ENCODE data around the gene NEK7.
"Not testable (repeated sequence)": the region's sequence is repeated elsewhere in the genome, so short reads cannot be mapped to it uniquely, and the experiment has no call there.

Gene NEK7

GRCh38 chr1:198174297-198174696, 17.5 kb downstream of the NEK7 start:
- DNase-seq: no peak

DNA sequence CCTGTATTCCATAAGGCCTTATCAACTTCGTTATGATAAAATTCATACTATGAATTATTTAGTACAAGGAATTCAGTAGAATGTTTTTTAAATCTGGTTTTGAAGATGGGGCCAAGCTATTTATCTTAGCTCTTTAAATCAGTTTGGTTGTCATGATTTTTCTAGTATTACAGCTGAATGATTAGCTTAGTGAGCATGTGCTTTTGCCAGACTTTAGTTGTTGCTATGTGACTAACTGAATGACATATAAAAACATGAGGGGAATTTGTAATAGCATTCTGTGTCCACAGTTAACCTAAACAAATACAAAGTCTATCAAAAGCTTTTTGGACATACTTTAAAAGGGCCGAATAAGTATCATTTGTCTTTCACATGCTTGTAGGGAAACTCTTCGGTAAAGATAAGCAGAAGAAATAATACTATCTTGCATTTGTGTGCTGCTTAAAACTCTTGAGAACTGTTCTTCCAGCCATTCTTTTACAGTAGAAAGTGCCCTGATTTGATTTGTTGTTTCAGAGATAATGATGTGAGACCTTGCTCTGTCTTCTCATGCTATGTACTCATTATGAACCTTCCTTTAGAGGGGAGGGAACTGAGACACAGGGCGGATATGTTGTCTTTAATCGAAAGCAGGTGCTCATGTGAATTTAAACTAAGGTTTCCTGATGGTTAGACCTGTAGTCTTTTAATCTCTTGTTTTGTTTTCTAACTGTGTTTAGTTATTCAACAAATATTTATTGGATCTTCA, 18.8 kb downstream of the NEK7 start:
- DNase-seq: no peak

DNA sequence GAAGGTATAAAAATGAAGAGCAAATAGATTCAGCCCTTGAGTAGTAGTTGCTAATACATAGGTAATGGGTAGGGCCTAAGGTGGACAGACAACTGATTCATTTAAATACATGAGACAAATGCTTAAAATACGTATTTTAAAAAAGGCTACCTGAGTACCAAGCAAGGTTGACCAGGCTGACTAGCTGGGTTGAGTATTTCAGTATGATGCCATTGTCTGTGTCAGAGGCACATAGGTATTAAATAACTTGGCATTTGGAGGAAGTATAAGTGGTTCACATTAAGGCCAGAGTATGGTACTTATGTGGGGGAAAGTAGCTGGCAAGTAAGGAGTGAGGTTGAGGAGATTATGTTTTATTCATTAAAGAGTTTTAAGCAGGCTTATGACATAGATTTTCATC, 19.4 kb downstream of the NEK7 start:
- no peak for DNase-seq

- no peak for DNase-seq
Observed at GRCh38 chr1:198177546-198177945, 20.7 kb downstream of the NEK7 start.

DNA sequence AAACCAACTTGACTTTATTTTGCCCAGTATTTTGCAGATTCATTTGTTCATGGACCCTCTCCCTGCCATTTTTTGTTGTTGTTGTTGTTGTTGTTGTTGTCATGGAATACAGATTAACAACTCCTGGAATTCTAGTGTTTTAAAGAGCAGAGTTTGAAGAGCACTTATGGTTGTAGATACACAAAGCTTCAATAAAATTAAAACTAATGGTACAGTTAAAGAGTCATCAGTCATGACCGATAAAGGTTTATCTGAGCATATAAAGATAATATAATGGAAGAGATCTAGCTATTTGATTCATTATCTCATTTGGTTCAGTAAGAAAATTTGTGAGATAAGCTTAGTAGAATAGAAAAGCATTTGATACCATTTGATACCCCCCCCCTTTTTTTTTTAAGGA, 21.8 kb downstream of the NEK7 start:
- no peak for DNase-seq

DNA sequence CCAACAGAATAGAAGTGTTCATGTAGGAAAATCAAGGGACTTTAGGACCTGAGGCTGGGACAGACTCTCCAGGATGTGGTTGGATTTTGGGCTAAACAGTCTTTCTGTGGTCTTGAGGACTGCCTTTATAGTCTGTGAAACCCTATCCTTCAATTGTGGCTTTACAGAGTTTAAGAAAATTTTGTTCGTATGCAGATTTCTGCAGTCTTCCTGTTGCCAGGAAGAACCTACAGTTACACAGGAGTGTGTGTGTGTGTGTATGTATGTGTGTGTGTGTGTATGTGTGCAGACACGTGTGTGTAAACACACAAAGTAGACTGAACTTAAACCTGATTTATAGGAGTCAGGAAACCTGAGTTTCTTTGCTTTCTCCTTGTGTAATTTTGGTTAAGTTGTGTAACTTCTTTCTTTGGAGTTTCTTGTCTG, 22.8 kb downstream of the NEK7 start:
- no peak for DNase-seq

DNA sequence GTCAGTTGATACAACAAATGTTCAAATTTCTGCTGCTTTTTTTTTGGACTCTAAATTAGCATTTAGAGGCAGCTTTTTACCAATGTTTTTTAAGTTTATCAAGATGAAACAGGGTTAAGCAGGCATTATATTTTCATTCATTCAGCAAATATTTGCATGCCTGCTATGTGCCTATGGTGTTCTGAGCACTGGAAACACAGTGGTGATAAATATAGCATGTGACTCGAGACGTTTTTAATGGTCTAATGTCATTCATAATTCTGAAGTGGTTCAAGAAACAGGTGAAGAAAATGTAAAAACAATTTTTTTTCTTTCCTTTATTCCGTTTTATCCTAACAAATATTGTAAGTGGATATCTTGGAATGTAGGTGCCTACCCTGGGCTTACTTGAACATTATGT, 26.8 kb downstream of the NEK7 start:
- DNase-seq: no peak

- DNase-seq: no peak
Observed at GRCh38 chr1:198184516-198184915, 27.7 kb downstream of the NEK7 start.

DNA sequence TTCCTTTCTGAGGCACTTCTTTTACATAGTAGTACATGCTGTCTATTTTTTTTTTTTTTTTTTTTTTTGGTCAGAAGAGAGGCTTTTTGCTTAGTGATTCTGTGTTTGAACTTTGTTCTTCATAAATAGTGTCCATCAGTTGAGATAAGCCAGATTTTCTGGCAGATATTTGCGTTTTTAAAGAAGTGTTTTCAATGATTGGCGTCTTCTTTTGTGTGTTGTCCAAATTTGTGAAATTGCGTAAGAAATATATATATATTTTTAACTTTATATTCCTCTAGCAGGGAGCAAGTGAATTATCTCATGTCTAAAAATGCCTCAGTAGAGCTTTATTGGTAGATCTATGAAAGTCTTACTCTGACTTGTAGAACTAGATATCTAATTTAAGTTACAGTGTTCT, 28.3 kb downstream of the NEK7 start:
- DNase-seq: no peak

DNA sequence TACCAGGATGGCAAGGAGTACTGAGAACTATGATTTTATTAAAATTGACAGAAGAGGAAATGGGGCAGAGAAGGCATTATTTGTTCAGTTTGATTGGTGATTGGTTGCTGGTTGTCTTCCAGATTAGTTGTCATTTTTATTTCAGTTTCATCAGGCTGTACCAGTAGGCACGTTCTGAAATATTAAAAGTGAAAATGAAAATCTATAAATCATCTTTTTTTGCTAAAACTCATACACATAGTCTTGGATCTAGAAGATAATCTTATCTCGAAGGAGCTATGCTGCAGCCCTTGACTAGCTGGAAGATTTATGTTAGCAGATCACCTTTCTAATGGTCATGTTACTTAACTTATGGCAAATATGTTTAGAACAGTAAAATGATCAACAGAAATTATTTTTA, 29.0 kb downstream of the NEK7 start:
- no peak for DNase-seq

DNA sequence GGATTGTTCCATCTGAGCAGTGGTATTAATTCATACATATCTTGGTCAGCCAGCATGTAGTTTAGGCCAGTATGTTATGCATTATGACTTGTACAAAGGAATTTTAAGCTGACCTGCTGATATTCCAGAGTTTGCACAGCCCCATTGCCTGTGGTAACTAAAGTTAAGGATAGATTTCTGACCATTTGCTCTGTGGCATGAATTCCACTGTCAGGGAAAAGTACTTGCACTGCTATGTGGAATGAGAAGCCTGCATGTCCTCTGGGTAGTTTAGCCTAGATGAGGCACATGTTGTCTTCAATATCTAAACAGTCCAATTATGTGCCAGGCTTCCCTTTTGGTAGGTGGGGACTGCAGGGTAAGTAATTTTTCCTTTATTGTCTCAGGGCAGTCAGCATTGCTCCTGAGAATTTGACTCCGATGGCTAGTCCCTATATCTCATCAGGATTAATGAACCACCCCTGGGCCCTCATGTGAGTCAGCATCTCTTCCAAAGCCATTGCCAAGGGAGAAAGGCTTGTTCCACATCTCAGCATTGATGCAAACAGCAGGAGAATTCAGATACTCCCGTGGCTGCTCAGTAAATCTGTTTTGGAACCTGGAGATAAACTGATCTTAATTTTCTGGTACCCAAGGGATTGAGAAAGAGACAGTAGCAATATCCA, 30.2 kb downstream of the NEK7 start:
- DNase-seq: no peak

GRCh38 chr1:198187973-198188588, 31.3 kb downstream of the NEK7 start:
- DNase-seq: no peak

GRCh38 chr1:198191117-198191516, 34.3 kb downstream of the NEK7 start:
- DNase-seq: no peak

- DNase-seq: not testable (repeated sequence)
Observed at GRCh38 chr1:198193871-198194270, 37.1 kb downstream of the NEK7 start.

GRCh38 chr1:198196630-198197029, 39.8 kb downstream of the NEK7 start:
- DNase-seq: no peak

DNA sequence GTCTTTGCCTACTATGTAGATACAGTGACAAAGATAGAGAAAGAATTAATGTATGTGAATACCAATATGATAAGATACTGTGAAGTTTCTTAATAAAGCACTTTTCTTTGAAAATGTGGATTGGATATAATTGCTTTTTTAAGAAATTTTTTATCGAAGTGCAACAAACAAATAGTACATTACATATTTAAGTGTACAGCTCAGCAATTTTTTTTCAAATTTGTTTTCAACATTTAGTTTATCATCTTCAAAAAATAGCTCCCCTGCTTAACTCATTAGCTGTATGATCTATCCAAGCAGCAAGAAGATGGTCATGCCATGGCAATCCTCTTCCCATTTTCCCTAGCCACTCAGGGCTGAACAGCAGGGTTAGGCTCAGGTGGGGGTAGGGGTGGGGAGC, 40.5 kb downstream of the NEK7 start:
- no peak for DNase-seq

DNA sequence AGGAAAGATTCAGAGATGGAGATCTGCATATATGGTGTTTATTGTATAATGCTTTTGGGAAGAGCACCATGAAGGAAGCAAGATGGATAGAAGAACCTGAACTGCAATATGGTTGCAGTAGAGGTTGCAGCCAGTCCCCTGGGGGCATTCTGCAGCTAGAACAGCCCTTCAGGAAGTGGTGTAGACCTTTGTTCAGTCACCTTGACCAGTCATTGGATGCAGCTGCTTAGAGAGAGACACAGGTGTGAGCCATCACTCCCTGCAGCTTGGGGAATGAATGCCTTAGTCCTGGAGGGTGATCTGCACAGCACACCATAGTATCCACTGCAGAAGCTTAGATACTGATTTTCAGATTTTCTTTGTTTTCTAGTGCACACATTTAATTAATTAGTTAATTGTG, 42.3 kb downstream of the NEK7 start:
- DNase-seq: no peak

- no peak for DNase-seq
Observed at GRCh38 chr1:198201956-198202784, 45.4 kb downstream of the NEK7 start.

DNA sequence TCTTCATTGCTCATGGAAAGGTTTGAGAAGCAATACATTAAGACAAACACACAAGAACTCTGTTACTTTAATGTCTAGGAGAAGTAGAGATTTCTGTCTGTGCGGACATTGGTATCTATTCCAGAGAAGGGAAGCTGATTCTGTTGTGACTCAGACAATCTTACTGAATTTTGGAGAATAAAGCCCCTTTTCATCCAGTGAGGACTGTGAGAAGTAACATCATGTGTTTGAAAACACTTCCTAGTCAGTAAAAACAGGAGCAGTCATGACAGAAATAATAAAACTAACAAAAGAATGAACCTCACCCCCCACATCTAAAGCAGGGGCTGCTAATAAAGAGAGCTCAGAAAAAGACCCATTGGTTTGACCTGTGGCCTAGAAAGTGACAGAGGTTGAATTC, 46.6 kb downstream of the NEK7 start:
- DNase-seq: no peak

DNA sequence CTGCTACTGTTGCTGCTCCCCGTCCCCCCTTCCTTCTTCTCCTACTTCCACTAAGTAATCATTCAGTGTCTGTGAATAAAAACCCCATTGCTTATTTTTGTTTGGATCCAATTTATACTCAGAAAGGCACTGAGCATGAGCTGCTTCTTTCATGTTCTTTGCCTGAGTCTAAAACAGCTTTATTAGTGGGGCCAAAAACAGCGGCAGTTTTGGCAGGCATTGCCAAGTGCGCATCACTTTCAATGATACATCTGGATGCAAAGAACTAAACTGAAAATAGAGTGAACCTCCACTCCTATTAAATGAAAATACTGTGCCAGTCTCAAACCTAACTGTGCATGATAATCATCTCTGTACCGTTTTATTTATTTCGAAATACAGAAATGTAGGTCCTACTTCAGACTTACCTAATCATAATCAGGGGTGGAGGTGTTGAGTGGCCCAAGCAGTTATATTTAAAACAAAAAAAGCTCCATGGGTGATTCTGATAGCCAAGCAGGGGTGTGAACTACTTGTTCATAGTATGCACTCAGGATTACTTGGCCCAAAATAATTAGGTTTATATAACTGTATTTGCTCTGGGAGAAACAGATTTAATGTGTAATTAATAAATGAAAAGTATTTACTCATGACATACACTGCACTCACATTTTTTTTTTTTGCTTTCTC, 48.4 kb downstream of the NEK7 start:
- DNase-seq: no peak

DNA sequence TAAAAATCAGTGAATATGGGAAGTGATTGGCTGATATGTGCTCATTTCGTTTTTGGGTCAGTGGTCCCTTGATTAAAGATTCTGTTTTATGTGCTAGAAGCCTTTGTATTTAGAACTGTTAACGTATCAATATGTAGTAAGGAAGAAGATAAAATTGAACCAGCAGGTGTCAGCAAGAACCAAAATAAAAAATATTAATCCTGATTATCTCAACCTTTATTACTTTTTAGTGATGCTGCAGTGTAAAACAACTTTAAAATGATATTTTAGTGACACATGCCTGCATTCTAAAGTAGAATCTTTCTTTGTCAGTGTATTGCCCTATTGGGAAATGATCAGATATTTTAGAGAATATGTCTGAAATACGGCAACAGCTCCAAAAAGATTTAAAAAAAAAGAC, 49.5 kb downstream of the NEK7 start:
- no peak for DNase-seq

DNA sequence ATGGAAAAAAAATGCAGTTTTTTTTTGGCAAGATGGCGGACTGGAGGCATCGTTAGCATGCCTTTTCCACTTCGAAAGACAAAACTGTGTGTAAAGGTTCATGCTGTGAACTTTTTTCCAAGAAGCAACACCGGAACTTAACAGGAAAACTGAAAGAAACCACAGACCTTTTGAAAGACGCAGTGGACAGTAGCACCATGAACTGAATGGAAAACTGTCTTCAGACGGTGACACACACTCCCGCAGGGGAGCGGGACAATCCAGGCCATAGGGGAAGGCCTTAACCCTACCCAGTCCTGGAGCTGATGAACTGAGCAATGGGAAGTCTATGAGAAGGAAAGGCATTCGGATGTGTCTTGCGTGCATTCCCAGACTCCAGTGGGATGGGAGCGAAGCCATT, 54.9 kb downstream of the NEK7 start:
- DNase-seq: no peak

DNA sequence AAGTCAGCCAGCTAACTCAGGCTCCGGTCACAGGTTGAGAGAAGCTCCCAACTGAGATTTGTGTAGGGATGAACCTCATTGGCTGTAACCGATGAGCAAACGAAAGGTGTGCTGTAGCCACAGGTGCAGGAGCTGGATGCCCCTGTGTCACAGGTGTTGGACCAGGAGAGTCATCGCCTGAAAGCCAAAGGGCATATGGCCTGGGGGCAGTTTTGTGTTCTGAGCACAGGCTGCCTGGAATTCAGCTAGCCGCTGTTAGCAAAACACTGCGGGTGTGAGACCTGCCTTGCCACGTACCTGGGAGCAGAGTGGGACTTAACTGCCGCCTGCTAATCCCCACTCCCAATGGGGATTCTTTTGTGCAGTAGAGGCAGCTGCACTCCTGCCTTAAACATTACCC, 55.3 kb downstream of the NEK7 start:
- DNase-seq: no peak

Data from DMS79 (cell line).